Skeletal muscle tissue (tissue), 4 donors: ENCODE data around the gene MX2. TPM values are rescaled to one million over a fixed set of nuclear protein-coding genes. Genes with fewer than 3 reads are reported as not detected.

Experiments
- H3K27ac ChIP-seq: one replicate; pipeline ENCODE4 v1.7.0; 2013; ENCODE audit warnings: mild to moderate bottlenecking, low read depth, low read length, inconsistent platforms
- H3K27me3 ChIP-seq, 3 donors: one replicate each; pipeline ENCODE4 v1.7.0; 2013; ENCODE audit warnings: low read length in 3 of 3; ENCODE audit not compliant: control insufficient read depth in 3 of 3, insufficient read depth in 3 of 3
- H3K36me3 ChIP-seq, 3 donors: one replicate each; pipeline ENCODE4 v1.7.0; 2013; ENCODE audit warnings: low read length in 3 of 3; ENCODE audit not compliant: control insufficient read depth in 3 of 3, insufficient read depth in 3 of 3
- H3K4me1 ChIP-seq, 3 donors: one replicate each; pipeline ENCODE4 v1.7.0; 2013; ENCODE audit warnings: low read length in 3 of 3, mild to moderate bottlenecking in 3 of 3; ENCODE audit not compliant: control insufficient read depth in 3 of 3, insufficient read depth in 3 of 3
- H3K4me3 ChIP-seq, 3 donors: one replicate each; pipeline ENCODE4 v1.7.0; 2013; ENCODE audit warnings: low read length in 3 of 3
- H3K9ac ChIP-seq, 3 donors: one replicate each; pipeline ENCODE4 v1.7.0; 2013; ENCODE audit warnings: low read length in 3 of 3, mild to moderate bottlenecking in 3 of 3, moderate library complexity in 2 of 3, low read depth in 1 of 3
- H3K9me3 ChIP-seq, 3 donors: one replicate each; pipeline ENCODE4 v1.7.0; 2013; ENCODE audit warnings: low read length in 3 of 3; ENCODE audit not compliant: control insufficient read depth in 3 of 3
- total RNA-seq: library from RNA; depleted of rRNA; stranded (reverse); fragments of >200 nt; gene quantifications from one replicate; pipeline ENCODE4 v1.2.3, GENCODE V29; 2014
- donor health status: Osteomylitis.

Gene MX2
- total RNA-seq, 1 donor from 2014 or later = 6.8 TPM

- no peak overlapping the region for H3K27ac ChIP-seq
- no peaks in the 10 kb centered on the region for H3K9me3 ChIP-seq
- peaks cover 0 to 25% (median 5%) of the 10 kb centered on the region in 3 donors for H3K27me3 ChIP-seq
These were observed 39.8 kb upstream of the MX2 start for GRCh38 chr21:41321908-41322495.

GRCh38 chr21:41322496-41323382 is 39.1 kb upstream of the MX2 start:
- no peak overlapping the region for H3K9ac ChIP-seq
- peaks cover 0 to 18% (median 5%) of the 10 kb centered on the region in 3 donors for H3K27me3 ChIP-seq
- no peaks in the 10 kb centered on the region for H3K36me3 ChIP-seq
- H3K27ac ChIP-seq = no peak overlapping the region
- H3K4me3 ChIP-seq = no peak overlapping the region
- H3K4me1 ChIP-seq = no peaks in the 10 kb centered on the region
- H3K9me3 ChIP-seq = no peaks in the 10 kb centered on the region

More at GRCh38 chr21:41321908-41322495, 39.8 kb upstream of the MX2 start:
- no peak overlapping the region for H3K9ac ChIP-seq
- H3K36me3 ChIP-seq = no peaks in the 10 kb centered on the region
- H3K4me3 ChIP-seq = no peak overlapping the region
- H3K4me1 ChIP-seq = no peaks in the 10 kb centered on the region

DNA sequence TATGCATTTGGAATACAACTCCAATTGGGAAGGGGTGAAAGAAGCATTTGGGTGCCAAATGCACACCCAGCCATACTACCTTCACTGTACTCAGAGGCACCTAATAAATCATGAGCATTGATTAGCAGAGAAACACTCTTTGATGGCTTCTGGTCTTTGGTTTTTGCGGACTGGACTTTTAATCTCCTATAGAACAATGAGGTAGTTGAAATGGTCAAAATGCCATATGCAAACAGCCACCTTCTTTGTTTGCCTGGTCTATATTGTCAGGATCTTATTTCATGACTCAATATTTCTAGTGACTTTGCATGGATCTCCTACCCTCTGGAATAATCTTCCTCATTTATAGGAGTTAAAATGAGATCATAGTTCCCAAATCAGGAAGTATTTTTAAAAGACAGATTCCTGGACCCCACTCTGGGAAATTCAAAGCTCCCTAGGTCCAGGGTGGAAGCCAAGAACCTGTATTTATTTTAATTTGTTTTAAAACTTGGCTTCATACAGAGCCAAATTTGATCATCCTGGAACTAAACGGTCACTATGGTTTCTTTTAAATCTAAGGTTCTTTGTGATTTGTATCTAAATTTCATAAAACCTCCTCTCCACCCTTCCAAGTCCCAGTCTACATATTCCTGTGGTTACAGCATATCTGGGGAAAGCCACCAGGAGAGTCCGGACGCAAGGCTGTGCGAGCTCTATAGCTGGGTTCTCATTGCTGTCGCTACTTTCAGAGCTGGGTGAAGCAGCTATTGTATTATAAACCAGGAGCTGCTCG is 36.5 kb upstream of the MX2 start:
- H3K27ac ChIP-seq = no peak overlapping the region
- H3K36me3 ChIP-seq = no peaks in the 10 kb centered on the region
- no peaks in the 10 kb centered on the region for H3K4me1 ChIP-seq
- H3K9me3 ChIP-seq = no peaks in the 10 kb centered on the region
- H3K4me3 ChIP-seq = no peak overlapping the region
- H3K9ac ChIP-seq = no peak overlapping the region
- peaks cover 0 to 12% (median 5%) of the 10 kb centered on the region in 3 donors for H3K27me3 ChIP-seq

GRCh38 chr21:41326414-41327080 is 35.3 kb upstream of the MX2 start:
- Histone ChIP-seq H3K4me1 (no peaks in the 10 kb centered on the region), H3K9me3 (no peaks in the 10 kb centered on the region), H3K36me3 (no peaks in the 10 kb centered on the region), H3K4me3 (no peak overlapping the region), H3K27ac (no peak overlapping the region), H3K9ac (no peak overlapping the region), H3K27me3 (peaks cover 0 to 8% (median 5%) of the 10 kb centered on the region in 3 donors)

- H3K4me3 ChIP-seq = no peak overlapping the region
- H3K4me1 ChIP-seq = no peaks in the 10 kb centered on the region
- no peak overlapping the region for H3K9ac ChIP-seq
- no peaks in the 10 kb centered on the region for H3K9me3 ChIP-seq
- H3K27me3 ChIP-seq = peaks cover 0 to 6% (median 4%) of the 10 kb centered on the region in 3 donors
- H3K36me3 ChIP-seq = no peaks in the 10 kb centered on the region
- H3K27ac ChIP-seq = no peak overlapping the region
These were observed 34.1 kb upstream of the MX2 start for GRCh38 chr21:41327753-41328152.

DNA sequence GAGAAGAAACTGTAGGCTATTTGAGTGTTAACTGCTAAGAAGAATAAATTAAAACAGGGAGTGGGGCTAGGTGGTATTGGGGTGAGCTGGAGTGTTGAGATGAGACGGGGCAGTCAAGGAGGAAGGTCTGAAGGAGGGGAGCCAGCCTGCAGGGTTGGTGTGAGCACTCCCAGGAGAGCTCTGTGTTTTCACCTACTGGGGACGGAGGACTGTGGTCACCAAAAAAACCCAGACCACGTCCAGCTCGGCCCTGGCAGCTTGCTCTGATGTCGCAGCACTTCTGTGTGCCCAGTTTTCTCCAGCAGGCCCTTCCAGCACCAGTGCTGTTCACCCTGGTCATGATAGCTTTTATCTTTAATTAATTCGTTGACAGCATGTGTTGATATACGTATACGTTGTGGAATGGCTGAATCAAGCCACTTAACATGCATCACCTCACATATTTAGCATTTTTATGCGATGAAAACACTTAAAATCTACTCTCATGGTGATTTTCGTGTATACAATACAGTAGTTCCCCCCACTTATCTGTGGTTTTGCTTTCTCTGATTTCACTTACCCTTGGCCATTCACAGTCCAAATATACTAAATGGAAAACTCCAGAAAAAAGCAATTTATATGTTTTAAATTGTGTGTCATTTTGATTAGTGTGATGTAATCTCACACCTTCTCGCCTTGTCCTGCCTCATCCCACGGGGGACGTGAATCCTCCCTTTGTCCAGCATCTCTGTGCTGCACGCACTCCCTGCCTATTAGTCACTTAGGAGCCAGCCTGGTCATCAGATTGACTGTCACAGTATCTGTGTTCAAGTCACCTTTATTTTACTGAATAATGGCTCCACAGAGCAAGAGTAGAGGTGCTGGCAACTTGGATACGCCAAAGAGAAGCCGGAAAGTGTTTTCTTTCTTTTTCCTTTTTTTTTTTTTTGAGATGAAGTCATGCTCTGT is 32.9 kb upstream of the MX2 start:
- no peak overlapping the region for H3K9ac ChIP-seq
- H3K27me3 ChIP-seq = peaks cover 0 to 3% (median 0%) of the 10 kb centered on the region in 3 donors
- no peaks in the 10 kb centered on the region for H3K9me3 ChIP-seq
- no peak overlapping the region for H3K4me3 ChIP-seq
- no peaks in the 10 kb centered on the region for H3K4me1 ChIP-seq
- no peaks in the 10 kb centered on the region for H3K36me3 ChIP-seq
- no peak overlapping the region for H3K27ac ChIP-seq

DNA sequence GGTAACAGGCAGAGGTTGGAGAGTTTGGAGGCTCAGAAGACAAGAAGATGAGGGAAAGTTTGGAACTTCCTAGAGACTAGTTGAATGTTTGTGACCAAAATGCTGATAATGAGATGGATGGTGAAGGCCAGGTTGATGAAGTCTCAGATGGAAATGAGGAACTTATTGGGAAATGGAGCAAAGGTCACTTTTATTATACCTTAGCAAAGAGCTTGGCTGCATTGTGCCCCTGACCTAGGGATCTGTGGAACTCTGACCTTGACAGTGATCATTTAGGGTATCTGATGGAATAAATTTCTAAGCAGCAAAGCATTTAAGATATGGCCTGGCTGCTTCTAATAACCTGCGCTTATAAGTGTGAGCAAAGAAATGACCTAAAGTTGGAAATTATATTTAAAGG is 28.1 kb upstream of the MX2 start:
- Histone ChIP-seq H3K27me3 (peaks cover 0 to 5% (median 0%) of the 10 kb centered on the region in 3 donors), H3K9ac (no peak overlapping the region), H3K4me3 (no peak overlapping the region), H3K36me3 (no peaks in the 10 kb centered on the region), H3K9me3 (no peaks in the 10 kb centered on the region), H3K4me1 (no peaks in the 10 kb centered on the region), H3K27ac (no peak overlapping the region)

- Histone ChIP-seq H3K4me1 (no peaks in the 10 kb centered on the region), H3K9me3 (no peaks in the 10 kb centered on the region), H3K4me3 (no peak overlapping the region), H3K27ac (no peak overlapping the region), H3K9ac (no peak overlapping the region), H3K36me3 (no peaks in the 10 kb centered on the region), H3K27me3 (peaks cover 0 to 5% (median 0%) of the 10 kb centered on the region in 3 donors)
These were observed 24.3 kb upstream of the MX2 start for GRCh38 chr21:41337515-41337914.

- Histone ChIP-seq H3K9ac (no peak overlapping the region), H3K9me3 (no peaks in the 10 kb centered on the region), H3K27me3 (peaks cover 0 to 5% (median 0%) of the 10 kb centered on the region in 3 donors), H3K4me3 (no peak overlapping the region), H3K4me1 (no peaks in the 10 kb centered on the region), H3K27ac (no peak overlapping the region), H3K36me3 (no peaks in the 10 kb centered on the region)
These were observed 23.4 kb upstream of the MX2 start for GRCh38 chr21:41338455-41338854.
